GM18868 (cell line): ENCODE data around the gene CYTH4.
"Not testable (repeated sequence)": the region's sequence is repeated elsewhere in the genome, so short reads cannot be mapped to it uniquely, and the experiment has no call there.

ENCODE experiments used
- ATAC-seq: cut with Tn5 transposase; IDR thresholded peaks from one replicate; pipeline ENCODE4 v1.9.1; 2021; ENCODE audit warnings: mild to moderate bottlenecking, moderate library complexity; ENCODE audit not compliant: unreplicated experiment

Gene CYTH4

GRCh38 chr22:37325039-37325395 lies 42.7 kb downstream of the CYTH4 start:
- ATAC-seq: no peak

GRCh38 chr22:37326726-37327125 lies 44.4 kb downstream of the CYTH4 start:
- ATAC-seq: no peak

DNA sequence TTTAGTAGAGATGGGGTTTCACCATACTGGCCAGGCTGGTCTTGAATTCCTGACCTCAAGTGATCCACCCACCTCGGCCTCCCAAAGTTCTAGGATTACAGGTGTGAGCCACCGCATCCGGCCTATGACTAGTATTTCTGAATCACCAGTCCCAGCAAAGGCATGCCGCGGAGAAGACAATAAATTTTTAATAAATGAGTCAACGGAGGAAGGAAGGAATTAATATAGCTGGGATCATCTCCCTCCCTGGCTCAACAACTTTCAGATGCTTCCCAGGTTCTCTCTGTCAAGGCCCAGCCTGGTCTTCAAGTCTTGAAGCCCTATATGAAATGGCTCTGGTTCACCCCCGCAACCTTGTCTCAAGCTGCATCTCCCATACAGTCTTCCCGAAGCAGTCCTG lies 45.7 kb downstream of the CYTH4 start:
- no peak for ATAC-seq

DNA sequence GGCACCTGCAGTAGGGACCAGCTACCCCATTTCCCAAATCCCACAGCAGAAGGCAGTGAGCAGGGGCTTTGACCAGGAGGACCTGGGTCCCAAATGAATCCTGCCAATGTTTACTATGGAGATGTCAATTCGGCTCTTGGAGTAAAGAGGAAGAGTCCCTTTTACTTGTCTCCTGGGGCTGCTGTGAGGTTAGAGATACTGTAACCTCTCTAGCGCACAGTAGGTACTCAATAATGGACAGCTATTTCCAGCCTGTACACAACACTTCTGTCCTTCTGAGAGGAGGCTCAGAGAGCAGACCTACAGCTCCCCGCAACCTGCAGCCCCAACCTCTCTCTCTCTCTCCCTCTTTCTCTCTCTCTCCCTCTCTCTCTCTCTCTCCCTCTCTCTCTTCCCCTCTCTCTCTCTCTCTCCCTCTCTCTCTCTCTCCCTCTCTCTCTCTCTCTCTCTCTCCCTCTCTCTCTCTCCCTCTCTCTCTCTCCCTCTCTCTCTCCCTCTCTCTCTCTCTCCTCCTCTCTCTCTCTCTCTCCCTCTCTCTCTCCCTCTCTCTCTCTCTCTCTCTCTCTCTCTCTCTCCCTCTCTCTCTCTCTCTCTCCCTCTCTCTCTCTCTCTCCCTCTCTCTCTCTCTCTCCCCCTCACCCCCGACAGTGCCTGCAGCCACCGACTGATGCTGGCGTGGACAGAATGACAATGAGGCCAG lies 46.4 kb downstream of the CYTH4 start:
- ATAC-seq: not testable (repeated sequence)

DNA sequence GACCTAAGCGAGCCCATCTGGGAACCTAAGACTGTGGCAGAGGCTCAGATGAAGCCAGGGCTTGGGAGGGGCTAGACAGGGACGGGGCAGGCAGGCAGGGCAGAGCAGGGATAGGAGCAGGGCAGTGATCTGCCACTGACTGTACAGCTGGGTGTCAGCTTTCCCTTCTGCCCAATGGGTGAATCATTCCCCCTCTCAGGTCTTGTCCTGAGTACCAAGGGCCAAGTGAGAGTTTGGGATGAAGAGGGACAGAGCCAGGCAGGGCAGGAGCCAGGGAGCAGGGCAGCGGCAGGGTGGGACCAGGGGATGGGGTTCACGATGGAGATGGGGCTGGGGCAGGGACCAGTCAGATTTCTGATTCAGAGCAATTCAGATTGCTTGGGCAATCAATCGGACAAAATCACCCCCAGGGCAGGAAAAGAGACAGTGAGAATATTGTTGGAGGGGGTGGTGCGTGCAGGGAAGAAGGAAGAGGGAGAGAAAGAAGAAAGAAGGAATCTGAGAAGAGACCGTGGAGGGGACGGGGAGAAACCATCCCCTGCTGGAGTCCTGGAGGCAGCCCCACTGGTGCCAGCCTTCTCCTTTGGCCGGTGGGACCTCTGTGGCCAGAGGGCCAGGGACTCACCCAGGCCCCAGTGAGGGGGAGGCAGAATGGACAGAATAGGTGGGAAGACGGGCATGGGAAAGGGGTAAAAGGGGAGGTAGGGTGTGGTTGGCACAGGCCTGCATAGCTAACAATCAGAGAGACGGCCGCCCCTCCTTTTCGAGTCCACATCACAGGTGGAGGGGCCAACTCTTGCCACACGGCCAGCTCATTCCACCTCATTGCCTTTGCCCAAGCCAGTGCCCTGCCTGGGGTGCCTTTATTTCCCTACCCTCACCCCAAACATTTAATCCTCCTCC lies 47.2 kb downstream of the CYTH4 start:
- ATAC-seq: no peak

GRCh38 chr22:37330200-37331033 lies 48.1 kb downstream of the CYTH4 start:
- no peak for ATAC-seq

- ATAC-seq: no peak
Measured at GRCh38 chr22:37331034-37331428, 48.7 kb downstream of the CYTH4 start.

- no peak for ATAC-seq
Measured at GRCh38 chr22:37331856-37332536, 49.7 kb downstream of the CYTH4 start.

DNA sequence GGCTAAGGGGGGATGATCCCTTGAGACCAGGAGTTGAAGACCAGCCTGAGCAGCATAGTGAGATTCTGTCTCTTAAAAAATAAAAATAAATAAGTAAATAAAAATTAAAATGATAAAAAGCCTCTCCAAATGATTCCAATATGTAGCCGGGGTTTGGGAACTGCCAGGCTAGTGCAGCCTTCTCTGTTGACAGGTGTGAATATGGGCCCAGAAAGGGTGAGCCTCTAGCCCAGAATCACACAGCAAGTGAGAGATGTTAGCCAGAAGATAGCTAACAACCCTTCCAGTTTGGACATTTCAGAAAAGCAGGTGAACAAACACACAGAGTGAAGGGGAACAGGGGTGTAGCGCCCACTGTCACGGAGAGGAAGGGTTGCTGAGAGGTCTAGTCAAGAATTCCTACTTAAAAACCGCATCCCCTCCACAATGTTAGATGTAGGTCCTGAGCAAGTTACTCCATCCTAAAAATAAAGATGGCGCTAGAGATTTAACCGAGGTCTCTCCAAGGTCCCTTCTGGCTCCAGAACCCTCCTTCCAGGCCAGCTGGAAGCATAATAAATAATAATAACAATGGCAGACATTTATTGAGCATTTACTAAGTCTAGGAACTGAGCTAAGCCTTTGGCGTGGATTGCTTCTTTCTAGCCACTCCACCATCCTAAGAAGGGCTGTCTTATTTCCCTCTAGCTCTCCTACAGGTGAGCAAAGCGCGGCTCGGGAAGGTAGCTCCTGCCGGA lies 51.6 kb downstream of the CYTH4 start:
- no peak for ATAC-seq

DNA sequence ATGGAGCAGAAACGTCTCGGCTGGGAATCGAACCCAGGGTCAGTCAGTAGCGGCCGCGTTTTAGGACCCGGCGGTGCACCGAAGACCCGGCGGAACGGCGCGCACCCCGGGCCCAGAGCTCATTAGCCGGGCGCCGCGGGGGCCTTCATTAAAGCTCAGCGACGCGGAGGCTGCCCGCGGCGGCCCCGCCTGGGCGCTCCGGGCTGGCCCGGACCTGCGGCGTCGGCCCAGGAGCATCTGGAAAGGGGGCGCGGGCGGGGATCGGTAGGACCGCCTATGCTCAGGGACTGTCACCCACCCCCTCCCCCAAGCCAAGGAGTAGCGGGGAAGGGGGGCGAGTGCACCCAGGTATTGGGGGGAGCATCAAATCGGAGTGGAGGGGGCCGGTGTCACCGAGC lies 52.2 kb downstream of the CYTH4 start:
- no peak for ATAC-seq

GRCh38 chr22:37334859-37335805 lies 52.8 kb downstream of the CYTH4 start:
- ATAC-seq: no peak

DNA sequence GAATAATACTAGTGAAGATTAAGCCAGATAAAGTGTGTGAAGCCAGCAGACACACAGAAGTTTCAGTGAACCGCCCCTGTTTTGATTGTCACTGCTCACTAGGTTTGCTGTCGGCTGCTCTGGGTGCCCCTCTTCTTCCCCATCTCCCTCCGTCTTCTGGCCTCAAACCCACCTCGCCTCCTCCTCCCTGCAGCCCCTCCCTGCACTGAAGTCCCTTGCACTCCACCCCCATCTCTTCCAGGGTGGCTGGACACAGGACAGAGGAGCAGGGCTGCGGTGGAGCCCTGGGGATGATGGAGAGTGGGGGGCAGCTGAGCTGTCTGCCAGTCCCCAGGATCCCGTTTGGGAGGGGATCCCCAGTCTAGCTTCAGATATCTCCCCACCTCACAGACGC lies 53.5 kb downstream of the CYTH4 start:
- no peak for ATAC-seq

DNA sequence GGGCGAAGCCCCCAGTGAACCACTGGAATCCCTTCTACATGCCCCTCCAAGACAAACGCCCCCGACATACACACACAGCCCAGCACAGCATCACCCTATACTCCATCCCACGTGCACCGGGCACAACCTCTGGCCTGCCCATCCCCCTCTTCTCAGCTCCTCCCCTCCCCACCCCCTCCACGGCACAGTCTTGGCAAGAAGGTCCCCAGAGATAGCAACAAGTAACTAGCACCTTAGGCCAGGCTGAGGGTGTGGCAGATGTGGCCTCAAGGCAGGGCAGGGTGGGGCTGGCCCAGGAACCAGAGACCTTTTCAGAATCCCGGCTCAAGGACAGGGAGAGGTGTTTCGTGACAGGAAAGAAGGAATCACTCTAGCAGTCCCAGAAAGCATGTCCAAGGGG lies 54.3 kb downstream of the CYTH4 start:
- no peak for ATAC-seq

DNA sequence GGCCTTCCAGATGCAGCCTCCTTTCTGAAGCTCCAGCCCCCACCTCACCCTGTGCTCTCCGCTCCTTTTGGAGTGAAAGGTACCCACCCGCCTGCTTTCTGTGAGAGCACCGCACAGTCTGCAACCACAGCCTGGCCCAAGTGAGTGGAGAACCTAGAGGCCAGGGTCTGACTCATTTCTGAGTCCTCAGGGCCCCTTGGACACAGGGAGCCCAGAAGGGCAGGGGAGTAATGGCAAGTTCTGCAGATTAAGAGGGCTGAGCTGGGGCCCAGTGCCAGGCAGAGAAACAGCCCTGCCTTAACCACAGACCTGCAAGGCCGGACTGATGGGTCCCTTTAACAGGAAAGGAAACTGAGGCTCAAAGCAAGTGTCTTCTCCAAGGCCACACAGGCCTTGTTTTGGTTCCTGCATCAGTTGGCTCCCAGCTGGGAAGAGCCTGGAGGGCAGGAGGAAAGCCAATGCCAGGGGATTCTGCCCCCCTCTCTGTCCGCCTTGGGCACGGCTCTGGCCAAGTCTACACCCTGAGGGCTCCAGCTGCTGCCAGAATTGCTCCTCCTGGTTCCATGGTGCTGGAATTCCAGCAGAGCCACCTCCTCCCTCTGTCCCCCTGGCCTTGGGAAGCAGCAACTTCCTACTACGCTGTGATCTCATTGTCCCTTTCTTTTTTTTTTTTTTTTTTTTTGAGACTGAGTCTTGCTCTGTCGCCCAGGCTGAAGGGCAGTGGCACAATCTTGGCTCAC lies 55.1 kb downstream of the CYTH4 start:
- no peak for ATAC-seq

GRCh38 chr22:37338539-37339246 lies 56.4 kb downstream of the CYTH4 start:
- no peak for ATAC-seq

GRCh38 chr22:37340331-37341262 lies 58.3 kb downstream of the CYTH4 start:
- ATAC-seq: no peak

GRCh38 chr22:37342065-37342464 lies 59.8 kb downstream of the CYTH4 start:
- ATAC-seq: no peak
